ENCODE measurements around the gene MTG1. TPM values are rescaled to one million over a fixed set of nuclear protein-coding genes. Genes with fewer than 3 reads are reported as not detected.
"Not testable (repeated sequence)": the region's sequence is repeated elsewhere in the genome, so short reads cannot be mapped to it uniquely, and the experiment has no call there.

MTG1 gene
- polyA plus RNA-seq, 2 donors = 36.7 to 44.4 TPM

GRCh38 chr10:133420579-133420978 is 26.6 kb downstream of the MTG1 start:
- H3K9me3 ChIP-seq (ENCODE audit: control insufficient read depth in 2 of 2, insufficient read depth in 1 of 2, low read depth in 1 of 2, low read length in 1 of 2) = no peaks in the 10 kb centered on the region
- H3K4me1 ChIP-seq (ENCODE audit: control insufficient read depth in 2 of 2, insufficient read depth in 2 of 2, low read length in 1 of 2) = peaks cover 0 to 6% of the 10 kb centered on the region in 2 donors
- 94 to 97% methylated on average over 6 of the region's 6 CpGs for WGBS, 2 donors
- H3K4me3 ChIP-seq (ENCODE audit: low read depth in 1 of 2, low read length in 2 of 2) = no peak overlapping the region
- H3K27me3 ChIP-seq (ENCODE audit: control insufficient read depth in 1 of 2, insufficient read depth in 2 of 2, low read length in 2 of 2) = peaks cover 0 to 7% of the 10 kb centered on the region in 2 donors
- no peak overlapping the region for H3K27ac ChIP-seq (ENCODE audit: low read depth in 2 of 2, low read length in 1 of 2)
- H3K36me3 ChIP-seq (ENCODE audit: control insufficient read depth in 2 of 2, insufficient read depth in 2 of 2, low read length in 1 of 2) = peaks cover 0 to 29% of the 10 kb centered on the region in 2 donors

DNA sequence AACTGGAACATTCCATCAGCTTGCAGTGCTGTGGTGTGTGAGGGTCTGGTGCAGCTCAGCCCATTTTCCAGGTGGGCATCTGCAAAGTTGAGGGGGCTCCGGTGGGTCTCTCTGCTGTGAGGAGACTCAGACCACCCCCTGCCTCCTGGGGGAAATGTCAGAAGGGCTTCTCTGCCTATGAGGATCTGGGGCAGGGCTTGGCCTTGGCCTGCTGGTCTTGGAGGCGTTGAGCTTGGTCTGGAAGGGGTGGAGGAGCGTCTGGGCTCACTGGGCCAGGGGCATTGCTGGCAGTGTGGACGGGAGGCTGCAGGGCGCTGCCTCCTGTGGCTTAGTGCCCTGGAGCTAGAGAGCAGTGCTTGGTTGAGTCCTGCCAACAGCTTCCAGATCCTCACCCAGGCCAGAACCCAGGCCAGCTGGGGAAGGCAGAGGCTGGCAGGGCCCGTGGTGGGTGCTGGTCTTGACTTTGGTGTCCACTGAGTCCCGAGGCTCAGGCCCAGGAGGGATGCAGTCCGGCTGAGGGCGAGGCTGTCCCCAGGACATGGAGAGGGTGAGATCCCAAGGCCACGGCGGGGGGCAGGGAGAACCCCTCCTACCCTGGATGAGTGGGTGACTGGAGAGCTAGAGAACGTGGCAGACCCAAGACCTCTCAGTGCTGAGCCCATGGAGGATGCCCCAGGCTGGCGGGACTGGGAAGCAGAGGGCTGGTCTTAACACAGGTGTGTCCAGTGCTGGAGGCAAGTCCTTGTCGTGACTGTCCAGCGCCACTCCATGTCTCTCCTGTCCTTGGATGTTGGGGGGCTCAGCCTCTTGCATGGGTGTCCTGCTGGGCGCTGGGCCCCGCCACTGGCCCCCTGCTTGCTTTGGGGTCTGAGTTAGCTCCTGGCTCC is 27.6 kb downstream of the MTG1 start:
- peaks cover 0 to 26% of the 10 kb centered on the region in 2 donors for H3K36me3 ChIP-seq (ENCODE audit: control insufficient read depth in 2 of 2, insufficient read depth in 2 of 2, low read length in 1 of 2)
- H3K4me3 ChIP-seq (ENCODE audit: low read depth in 1 of 2, low read length in 2 of 2) = no peak overlapping the region
- H3K27ac ChIP-seq (ENCODE audit: low read depth in 2 of 2, low read length in 1 of 2) = no peak overlapping the region
- H3K9me3 ChIP-seq (ENCODE audit: control insufficient read depth in 2 of 2, insufficient read depth in 1 of 2, low read depth in 1 of 2, low read length in 1 of 2) = no peaks in the 10 kb centered on the region
- H3K4me1 ChIP-seq (ENCODE audit: control insufficient read depth in 2 of 2, insufficient read depth in 2 of 2, low read length in 1 of 2) = peaks cover 0 to 6% of the 10 kb centered on the region in 2 donors
- 80 to 87% methylated on average over 16 of the region's 17 CpGs for WGBS, 2 donors
- H3K27me3 ChIP-seq (ENCODE audit: control insufficient read depth in 1 of 2, insufficient read depth in 2 of 2, low read length in 2 of 2) = peaks cover 0 to 7% of the 10 kb centered on the region in 2 donors

DNA sequence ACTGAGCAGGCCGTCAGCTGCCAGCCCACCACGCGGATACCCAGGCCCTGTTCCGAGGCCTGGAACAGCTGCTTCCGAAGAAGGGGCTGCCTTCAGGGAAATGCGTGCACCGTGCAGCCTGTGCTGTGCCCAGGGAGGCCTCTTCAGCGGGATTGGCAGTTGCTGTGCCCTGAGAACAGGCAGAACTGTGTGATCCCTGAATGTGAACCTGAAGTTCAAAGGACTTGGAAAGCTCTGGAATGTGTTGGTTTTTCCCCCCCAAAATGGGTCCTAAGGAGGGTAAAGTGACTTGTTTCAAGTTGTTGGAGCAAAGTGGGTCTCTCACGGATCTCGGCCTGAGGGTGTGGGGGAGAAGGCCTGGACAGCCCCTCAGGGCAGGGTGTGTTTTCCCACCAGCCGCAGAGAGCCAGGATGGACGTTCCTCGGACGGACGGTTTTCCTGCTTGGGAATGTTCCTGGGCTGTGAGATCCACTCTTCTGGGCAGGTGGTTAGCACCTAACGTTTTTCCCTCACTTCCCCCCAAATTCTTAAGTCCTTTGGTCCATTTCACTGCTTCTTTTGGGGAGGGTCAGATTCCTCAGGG is 28.4 kb downstream of the MTG1 start:
- Histone ChIP-seq H3K27ac (ENCODE audit: low read depth in 2 of 2, low read length in 1 of 2) (no peak overlapping the region), H3K4me1 (ENCODE audit: control insufficient read depth in 2 of 2, insufficient read depth in 2 of 2, low read length in 1 of 2) (peaks cover 0 to 6% of the 10 kb centered on the region in 2 donors), H3K27me3 (ENCODE audit: control insufficient read depth in 1 of 2, insufficient read depth in 2 of 2, low read length in 2 of 2) (peaks cover 0 to 7% of the 10 kb centered on the region in 2 donors), H3K36me3 (ENCODE audit: control insufficient read depth in 2 of 2, insufficient read depth in 2 of 2, low read length in 1 of 2) (peaks cover 0 to 26% of the 10 kb centered on the region in 2 donors), H3K9me3 (ENCODE audit: control insufficient read depth in 2 of 2, insufficient read depth in 1 of 2, low read depth in 1 of 2, low read length in 1 of 2) (no peaks in the 10 kb centered on the region), H3K4me3 (ENCODE audit: low read depth in 1 of 2, low read length in 2 of 2) (no peak overlapping the region)
- WGBS, 2 donors = 75% methylated on average over 16 of the region's 16 CpGs

DNA sequence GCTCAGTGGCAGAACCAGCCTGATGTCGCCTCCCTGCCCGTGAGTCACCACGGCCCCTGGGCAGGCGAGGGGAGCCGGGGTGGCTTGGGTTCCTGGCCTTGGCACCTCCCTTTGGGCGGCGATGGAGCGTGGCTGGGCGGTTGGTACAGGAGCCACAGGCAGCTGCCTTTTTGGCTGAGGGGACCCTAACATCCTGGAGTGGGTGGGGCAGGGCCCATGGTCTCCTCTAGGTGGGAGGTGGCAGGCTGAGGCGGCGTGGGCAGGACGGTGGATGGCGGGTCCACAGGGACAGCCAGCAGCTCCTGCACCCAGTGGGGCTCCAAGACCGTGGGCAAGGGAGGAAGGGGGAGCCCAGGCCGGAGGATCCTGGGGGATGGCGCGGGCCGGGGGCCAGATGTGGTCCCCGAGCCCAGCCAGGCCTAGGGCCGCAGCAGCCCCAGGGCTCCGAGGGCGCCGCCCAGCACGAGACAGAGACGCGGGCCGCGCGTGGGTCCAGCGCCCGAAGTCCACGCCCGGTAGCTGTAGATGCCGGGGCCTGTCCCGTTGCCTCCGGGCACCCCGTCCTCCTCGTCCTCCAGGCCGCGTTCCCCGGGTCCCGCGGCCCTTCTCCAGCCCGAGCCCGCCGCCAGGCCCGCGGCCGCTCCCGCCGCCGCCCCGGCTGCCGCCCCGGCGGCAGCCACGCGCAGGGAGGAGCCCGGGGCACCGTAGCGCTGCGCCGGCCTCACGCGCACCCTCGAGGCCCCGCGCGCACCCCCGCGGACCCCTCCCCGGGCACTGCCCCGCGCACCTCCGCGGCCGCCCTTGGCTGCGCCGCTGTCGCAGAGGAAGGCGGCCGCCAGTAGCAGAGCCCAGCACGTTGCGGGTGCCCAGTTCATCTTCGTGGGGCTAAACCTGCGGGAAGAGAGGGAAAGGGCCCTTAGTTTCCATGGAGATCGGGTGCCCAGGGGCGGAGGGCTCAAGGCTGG is 29.1 kb downstream of the MTG1 start:
- peaks cover 0 to 6% of the 10 kb centered on the region in 2 donors for H3K4me1 ChIP-seq (ENCODE audit: control insufficient read depth in 2 of 2, insufficient read depth in 2 of 2, low read length in 1 of 2)
- no peaks in the 10 kb centered on the region for H3K9me3 ChIP-seq (ENCODE audit: control insufficient read depth in 2 of 2, insufficient read depth in 1 of 2, low read depth in 1 of 2, low read length in 1 of 2)
- H3K27me3 ChIP-seq (ENCODE audit: control insufficient read depth in 1 of 2, insufficient read depth in 2 of 2, low read length in 2 of 2) = peaks cover 0 to 7% of the 10 kb centered on the region in 2 donors
- no peak overlapping the region for H3K27ac ChIP-seq (ENCODE audit: low read depth in 2 of 2, low read length in 1 of 2)
- H3K36me3 ChIP-seq (ENCODE audit: control insufficient read depth in 2 of 2, insufficient read depth in 2 of 2, low read length in 1 of 2) = peaks cover 0 to 26% of the 10 kb centered on the region in 2 donors
- peak overlapping the region in 1 of 2 donors; percentile 9 for H3K4me3 ChIP-seq (ENCODE audit: low read depth in 1 of 2, low read length in 2 of 2)
- WGBS, 2 donors = 11 to 15% methylated on average over 47 to 88 of the region's 88 CpGs

- H3K9me3 ChIP-seq (ENCODE audit: control insufficient read depth in 2 of 2, insufficient read depth in 1 of 2, low read depth in 1 of 2, low read length in 1 of 2); H3K27ac ChIP-seq (ENCODE audit: low read depth in 2 of 2, low read length in 1 of 2); H3K27me3 ChIP-seq (ENCODE audit: control insufficient read depth in 1 of 2, insufficient read depth in 2 of 2, low read length in 2 of 2); H3K4me3 ChIP-seq (ENCODE audit: low read depth in 1 of 2, low read length in 2 of 2); H3K4me1 ChIP-seq (ENCODE audit: control insufficient read depth in 2 of 2, insufficient read depth in 2 of 2, low read length in 1 of 2): not testable (repeated sequence)
- H3K36me3 ChIP-seq (ENCODE audit: control insufficient read depth in 2 of 2, insufficient read depth in 2 of 2, low read length in 1 of 2) = peaks cover 0 to 19% of the 10 kb centered on the region in 2 donors
- 19% methylated on average over 11 of the region's 46 CpGs; no CpG with 5 or more reads in 1 of the 2 donors for WGBS, 2 donors
Observed at GRCh38 chr10:133424102-133424501, 30.1 kb downstream of the MTG1 start.

- 20 to 29% methylated on average over 9 to 17 of the region's 37 CpGs for WGBS, 2 donors
- not testable (repeated sequence) for H3K9me3 ChIP-seq (ENCODE audit: control insufficient read depth in 2 of 2, insufficient read depth in 1 of 2, low read depth in 1 of 2, low read length in 1 of 2); H3K27me3 ChIP-seq (ENCODE audit: control insufficient read depth in 1 of 2, insufficient read depth in 2 of 2, low read length in 2 of 2); H3K4me1 ChIP-seq (ENCODE audit: control insufficient read depth in 2 of 2, insufficient read depth in 2 of 2, low read length in 1 of 2); H3K27ac ChIP-seq (ENCODE audit: low read depth in 2 of 2, low read length in 1 of 2)
- peak within 1 kb of the TSS in 1 of 2 donors; percentile 9 for H3K4me3 ChIP-seq (ENCODE audit: low read depth in 1 of 2, low read length in 2 of 2)
- H3K36me3 ChIP-seq (ENCODE audit: control insufficient read depth in 2 of 2, insufficient read depth in 2 of 2, low read length in 1 of 2) = peaks cover 0 to 14% of the 10 kb centered on the region in 2 donors
Observed at GRCh38 chr10:133424601-133425000, 30.6 kb downstream of the MTG1 start, which contains the start of gene SPRN. TSS of gene SPRN (minus strand) at chr10:133424625. CDS start at chr10:133423681, 944 bp downstream.

GRCh38 chr10:133429571-133429970 is 35.6 kb downstream of the MTG1 start:
- not testable (repeated sequence) for H3K27me3 ChIP-seq (ENCODE audit: control insufficient read depth in 1 of 2, insufficient read depth in 2 of 2, low read length in 2 of 2); H3K36me3 ChIP-seq (ENCODE audit: control insufficient read depth in 2 of 2, insufficient read depth in 2 of 2, low read length in 1 of 2); H3K9me3 ChIP-seq (ENCODE audit: control insufficient read depth in 2 of 2, insufficient read depth in 1 of 2, low read depth in 1 of 2, low read length in 1 of 2); H3K27ac ChIP-seq (ENCODE audit: low read depth in 2 of 2, low read length in 1 of 2); H3K4me3 ChIP-seq (ENCODE audit: low read depth in 1 of 2, low read length in 2 of 2); H3K4me1 ChIP-seq (ENCODE audit: control insufficient read depth in 2 of 2, insufficient read depth in 2 of 2, low read length in 1 of 2)
- 48 to 82% methylated on average over 3 to 4 of the region's 4 CpGs for WGBS, 2 donors

DNA sequence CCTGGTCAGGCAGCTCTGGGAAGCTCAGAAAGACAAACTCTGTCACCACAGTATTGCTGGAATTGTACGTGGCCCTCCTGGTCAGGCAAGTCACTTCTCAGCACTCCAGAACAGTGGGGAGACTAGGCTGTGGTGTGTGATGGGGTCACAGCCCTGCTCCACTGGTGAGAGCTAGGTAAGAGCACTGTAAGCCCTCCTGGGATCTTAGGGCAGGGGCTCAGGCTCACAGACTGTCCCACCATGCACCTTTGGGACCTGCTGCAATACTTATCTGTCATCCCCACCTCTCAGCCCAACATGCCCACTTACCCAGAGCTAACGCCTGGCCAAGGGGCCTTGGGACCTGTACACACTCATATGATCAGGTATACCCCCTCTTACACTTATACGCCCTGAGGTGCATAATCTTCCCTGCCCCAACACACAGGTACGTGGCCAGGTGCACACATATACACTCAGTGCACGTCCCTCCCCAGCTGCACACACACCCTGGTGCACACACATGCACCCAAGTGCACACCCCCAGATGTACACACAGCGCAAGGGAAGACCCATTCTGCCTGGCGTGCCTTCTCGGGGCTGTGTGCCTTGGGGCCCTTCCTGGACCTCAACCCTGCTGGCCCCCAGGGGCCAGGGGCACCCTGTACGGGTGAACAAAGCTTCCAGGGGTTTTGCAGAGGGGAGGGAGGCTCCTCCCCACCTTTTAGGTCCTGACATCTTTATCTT is 38.1 kb downstream of the MTG1 start:
- H3K4me1 ChIP-seq (ENCODE audit: control insufficient read depth in 2 of 2, insufficient read depth in 2 of 2, low read length in 1 of 2); H3K27ac ChIP-seq (ENCODE audit: low read depth in 2 of 2, low read length in 1 of 2); H3K9me3 ChIP-seq (ENCODE audit: control insufficient read depth in 2 of 2, insufficient read depth in 1 of 2, low read depth in 1 of 2, low read length in 1 of 2); H3K4me3 ChIP-seq (ENCODE audit: low read depth in 1 of 2, low read length in 2 of 2); H3K36me3 ChIP-seq (ENCODE audit: control insufficient read depth in 2 of 2, insufficient read depth in 2 of 2, low read length in 1 of 2); H3K27me3 ChIP-seq (ENCODE audit: control insufficient read depth in 1 of 2, insufficient read depth in 2 of 2, low read length in 2 of 2): not testable (repeated sequence)
- WGBS, 2 donors = 68 to 72% methylated on average over 5 to 6 of the region's 9 CpGs

Measured in esophagus (tissue), 2 donors.